Middle frontal gyrus (tissue), 1 donor: Measurements from ENCODE around the gene KCNMA1.

Experiments used
- DNase-seq: peaks from one replicate; pipeline ENCODE4 v3.0.0-alpha.2; 2015; ENCODE audit warnings: low spot score; ENCODE audit errors: extremely low spot score

Gene KCNMA1

DNA sequence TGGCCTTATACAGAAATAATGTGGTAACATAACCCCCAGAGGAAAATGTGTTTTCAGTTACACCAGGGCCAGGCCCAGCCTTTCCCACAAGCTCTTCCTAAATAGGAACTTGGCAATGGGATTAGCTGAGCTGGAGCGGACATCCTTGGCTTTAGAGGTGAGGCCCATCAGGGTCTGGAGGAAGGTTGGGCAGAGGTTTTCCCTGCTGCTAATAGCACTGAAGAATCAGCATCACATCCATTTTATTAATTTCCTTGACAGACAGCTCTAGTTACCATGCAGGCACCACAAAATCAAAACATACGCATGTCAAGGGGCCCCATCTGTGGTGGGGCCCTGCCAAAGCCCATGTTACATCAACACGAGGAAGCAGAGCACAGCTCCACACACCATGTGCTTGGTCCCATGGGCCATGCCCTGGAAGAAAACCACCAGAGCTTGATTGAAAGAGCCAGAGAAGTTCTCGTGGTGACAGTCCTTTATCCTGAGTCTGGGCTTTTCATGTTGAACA lies 566.6 kb downstream of the KCNMA1 start:
- no peak for DNase-seq

DNA sequence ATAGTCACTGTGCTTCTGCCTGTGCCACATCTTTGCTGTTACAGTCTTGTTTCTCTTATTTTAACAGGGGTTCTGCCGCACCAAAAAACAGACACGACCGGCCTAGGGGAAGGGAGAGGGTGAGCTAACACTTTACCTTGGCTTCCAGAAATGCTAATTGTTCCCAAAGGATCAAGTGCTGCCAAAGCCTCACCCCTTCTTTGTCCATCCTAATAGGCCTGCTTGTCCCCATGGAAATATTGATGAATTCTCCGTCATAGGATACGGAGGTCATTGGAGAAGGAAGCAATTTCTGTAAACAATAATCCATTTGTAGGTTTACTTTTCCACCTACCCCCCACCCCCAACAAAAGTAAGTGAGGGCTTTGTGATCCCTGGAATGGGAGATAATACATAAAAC lies 567.3 kb downstream of the KCNMA1 start:
- no peak for DNase-seq

DNA sequence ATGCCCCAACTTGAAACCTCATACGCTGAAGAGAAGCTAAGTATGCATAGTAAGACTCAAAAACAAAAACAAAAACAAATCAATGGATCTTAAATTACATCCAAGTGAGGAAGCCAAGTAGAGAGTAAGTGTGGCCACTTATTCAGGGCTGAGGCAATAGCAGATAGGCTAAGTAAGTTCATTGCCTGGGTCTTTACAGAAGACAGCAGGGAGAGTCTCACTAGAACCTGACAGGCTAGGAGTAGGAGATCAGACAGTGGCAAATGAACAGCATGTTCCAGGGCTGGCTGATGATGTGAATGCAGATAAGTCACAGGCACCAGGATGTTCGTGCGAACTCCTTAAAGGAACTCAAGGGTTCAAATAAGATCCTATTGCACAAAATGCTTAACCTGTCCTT lies 568.6 kb downstream of the KCNMA1 start:
- DNase-seq = no peak

DNA sequence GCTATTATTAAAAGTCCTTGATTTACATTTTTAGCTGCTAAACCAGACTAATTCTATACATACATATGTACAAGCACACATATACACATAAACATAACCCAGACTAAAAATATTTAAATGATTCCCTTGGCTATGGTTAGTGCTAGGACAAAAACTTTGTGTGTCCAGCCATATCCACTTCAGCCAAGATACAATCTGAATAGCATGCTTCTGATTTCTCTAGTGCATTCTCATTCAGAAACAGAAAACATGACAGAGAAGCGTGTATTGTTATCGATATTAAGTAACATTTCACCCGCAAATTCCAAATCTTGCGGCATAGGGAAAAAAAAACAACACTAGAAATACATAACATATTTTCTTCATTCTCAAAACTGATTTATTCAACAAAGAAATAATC lies 569.3 kb downstream of the KCNMA1 start:
- DNase-seq = no peak

DNA sequence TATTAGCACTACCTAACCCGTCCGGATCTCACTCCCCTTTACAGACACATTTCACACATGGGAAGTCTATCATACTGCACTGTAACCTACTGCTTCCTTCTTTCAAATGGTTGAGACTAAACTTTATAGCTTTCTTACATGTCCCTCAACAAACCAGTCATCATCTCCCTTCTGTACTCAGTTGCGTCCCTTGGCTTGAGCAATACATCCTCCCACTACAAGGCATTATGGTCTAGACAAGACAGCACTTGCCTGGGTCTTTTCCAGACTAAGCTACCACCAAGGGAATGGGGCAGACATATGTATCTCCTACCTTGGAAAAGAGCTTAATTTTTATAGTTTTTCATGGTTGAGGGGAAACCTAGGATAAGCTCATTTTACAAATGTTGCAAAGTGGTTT lies 575.2 kb downstream of the KCNMA1 start:
- no peak for DNase-seq

DNA sequence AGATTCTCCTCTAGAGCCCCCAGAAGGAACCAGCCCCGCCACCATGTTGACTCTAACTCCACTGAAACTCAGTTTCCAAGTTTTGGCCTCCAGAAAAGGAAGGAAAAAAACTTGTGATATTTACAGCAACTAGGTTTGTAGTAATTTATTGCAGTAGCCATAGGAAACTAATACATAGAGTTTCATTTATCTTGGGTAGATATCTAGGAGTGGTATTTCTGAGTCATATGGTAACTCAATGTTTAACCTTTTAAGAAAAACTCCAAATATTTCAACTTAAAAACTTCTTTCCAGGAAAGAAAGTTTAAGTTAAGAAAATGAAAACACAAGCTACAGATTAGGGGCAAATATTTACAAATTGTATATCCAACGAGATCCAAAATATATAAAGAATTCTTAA lies 576.7 kb downstream of the KCNMA1 start:
- no peak for DNase-seq

DNA sequence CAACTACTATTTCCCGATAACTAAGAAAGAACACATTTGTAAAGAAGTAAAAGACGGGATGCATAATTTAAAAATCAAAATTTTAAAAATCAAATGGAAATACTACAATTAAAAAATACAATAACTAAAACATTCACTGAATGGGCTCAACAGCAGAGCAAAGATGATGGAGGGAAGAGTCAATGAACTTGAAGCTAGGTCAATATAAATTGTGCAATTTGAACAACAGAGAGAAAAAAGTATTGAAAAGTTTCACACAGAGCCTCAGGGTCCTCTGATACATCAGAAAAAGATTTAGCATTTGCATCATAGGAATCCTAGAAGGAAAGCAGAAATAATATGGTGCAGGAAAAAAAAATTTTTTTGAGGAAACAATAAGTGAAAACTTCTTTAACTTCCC lies 581.0 kb downstream of the KCNMA1 start:
- DNase-seq = no peak

DNA sequence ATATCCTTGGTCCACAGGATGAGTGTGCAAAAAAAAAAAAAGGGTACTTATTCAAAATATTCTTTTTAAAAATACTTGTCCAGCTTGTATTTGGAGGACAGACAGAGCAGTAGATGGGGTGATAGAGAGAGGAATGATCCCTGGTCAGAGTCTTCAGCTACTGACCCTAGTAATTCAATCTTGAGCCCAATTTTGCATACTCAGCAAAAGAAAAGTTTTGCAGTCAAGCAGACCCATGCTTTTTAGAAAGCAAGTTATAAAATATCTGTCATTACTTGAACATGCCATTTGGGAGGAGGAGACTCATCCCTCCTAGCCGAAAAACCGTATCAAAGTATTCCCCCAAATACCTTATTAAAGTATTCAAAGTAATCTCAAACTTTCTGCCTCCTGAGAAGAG lies 585.0 kb downstream of the KCNMA1 start:
- no peak for DNase-seq

DNA sequence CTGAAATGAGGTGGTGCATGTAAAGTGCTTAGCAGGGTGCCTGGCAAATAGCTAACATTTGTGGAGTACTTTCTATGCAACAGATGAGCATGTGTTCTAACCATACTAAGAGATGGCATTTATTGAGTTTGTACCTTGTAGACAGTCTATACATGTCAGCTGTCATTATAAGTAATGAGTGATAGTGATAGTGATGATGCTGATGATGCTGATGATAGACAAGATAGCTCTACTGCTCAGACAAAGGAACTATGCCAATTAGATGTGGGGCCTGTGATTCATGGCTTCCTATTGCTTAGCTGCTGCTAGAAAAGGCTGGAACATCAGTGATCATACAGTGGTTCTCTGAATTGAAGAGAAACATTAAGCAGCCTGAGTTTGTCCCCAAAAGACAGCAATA lies 585.8 kb downstream of the KCNMA1 start:
- no peak for DNase-seq

DNA sequence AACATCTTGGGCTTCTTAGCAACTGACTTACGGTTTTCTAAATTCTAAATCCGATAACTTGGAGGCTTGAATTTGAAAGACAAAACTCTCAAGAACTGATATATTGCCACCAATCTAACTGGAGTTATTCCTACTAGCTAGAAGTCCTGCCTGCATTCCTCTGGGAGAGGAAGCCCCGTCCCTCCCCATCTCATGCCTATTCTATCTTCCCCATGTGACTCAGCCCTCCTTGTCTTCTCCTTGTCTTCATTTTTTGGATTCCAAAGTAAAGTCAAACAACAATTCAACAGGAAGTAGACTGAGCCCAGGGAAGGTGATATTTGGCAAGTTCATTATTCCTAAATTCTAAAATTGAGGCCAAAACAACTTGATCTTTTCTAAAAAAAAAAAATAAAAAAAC lies 587.7 kb downstream of the KCNMA1 start:
- DNase-seq = no peak

DNA sequence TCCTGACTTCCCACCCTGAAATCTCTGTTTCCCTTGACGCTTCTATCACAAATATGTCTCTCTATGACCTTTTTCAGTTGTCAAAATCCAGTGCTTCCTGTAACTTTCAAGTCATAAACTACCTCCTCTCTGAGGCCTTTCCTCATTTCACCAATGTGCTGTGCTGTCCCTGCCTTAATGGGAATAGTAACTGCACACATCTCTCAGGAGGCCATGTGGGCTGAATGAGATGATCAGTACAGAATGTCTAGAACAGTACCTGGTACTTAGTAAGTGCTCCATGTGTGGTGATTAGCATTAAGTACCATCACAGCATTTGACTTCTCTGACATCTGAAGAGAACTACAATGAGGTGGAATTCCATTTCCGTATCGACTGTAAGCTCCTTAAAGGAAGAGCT lies 588.5 kb downstream of the KCNMA1 start:
- no peak for DNase-seq

DNA sequence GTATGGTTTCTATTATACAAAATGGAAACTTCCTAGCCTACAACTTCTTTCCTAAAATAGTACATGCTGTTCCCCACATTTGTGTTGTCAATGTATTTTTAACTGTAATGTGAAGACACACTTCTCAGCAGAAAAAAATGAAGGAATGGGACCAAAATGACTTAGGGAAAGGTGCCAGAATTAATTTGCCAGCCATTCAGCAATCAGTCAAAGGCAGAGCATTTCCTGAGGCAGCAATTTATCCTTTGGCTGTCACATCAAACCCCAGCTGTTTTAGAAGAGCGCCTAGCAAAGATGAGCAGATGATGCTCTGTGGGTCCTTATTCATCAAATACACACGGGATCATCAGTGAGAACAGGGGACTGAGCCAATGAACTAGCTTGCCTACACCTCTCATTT lies 592.5 kb downstream of the KCNMA1 start:
- peak; percentile 46 for DNase-seq

DNA sequence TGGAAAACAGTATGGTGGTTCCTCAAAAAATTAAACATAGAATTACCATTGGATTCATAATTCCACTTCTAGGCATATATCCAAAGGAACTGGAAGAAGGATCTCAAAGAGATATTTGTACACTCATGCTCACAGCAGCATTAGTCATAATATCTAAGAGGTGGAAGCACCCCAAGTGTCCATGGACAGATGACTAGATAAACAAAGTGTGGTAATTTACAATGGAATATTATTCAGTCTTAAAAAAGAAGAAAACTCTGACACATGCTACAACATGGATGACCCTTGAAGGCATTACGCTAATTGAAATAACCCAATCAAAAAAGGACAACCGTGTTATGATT lies 594.2 kb downstream of the KCNMA1 start:
- no peak for DNase-seq

DNA sequence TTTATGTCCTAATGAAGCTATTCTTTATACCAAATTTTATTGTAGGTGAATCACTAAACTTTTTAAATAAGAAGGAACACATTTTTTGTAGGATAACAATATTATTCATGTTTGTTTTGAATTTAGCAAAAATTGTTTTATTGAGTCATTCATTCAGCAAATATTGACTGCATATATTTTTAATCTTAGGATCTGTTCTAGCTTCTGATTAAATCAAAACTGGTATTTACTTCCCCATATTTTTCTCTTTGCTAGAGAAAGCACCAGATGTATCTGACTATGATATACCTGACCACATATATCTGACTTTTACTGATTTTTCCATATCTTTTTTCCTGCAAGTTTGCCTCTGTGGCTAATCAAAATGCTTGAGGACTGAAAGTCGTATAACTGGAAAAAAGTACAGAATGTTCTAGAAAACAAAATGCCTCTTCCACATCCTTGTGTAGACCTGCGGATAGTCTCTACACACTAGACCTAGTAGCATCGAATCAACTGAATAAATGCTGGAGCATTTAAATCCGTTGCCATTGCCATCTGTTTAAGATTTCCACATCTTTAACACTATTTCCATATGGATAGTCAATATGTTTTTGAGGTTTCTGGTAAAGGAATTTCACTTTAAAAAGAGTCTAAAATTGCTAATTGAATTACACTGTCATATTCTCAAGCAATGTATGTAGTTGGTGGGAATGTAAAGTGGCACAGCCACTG lies 594.7 kb downstream of the KCNMA1 start:
- DNase-seq = no peak

DNA sequence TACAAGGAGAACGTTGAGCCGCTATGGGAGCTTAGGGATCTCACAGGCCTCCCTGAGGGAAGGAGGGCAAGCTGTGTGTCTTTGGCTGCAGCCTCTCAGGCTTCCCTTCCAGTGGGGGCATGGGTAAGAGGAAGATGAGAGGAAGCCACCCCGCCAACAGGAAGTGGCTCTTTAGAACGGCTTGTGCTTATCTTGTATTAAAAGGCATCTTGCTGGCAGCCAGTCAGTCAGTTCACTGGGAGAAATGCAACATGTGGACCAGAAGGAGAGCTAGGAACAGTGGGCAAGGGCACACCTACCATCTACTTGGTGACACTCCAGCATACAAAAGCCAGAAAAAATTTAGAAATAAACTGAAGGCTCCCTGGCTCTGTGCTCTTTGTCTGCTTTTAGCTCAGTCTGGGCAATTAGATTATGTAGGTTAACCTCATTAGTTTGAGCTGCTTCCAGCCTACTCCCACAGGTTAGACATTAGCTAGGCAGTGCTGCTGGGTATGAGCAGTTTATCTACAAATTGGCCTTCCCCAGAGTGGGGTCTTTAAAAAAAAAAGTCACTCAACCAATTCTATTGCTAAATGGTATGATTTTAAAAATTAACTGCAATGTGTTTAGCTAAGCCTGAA lies 595.9 kb downstream of the KCNMA1 start:
- DNase-seq = no peak

DNA sequence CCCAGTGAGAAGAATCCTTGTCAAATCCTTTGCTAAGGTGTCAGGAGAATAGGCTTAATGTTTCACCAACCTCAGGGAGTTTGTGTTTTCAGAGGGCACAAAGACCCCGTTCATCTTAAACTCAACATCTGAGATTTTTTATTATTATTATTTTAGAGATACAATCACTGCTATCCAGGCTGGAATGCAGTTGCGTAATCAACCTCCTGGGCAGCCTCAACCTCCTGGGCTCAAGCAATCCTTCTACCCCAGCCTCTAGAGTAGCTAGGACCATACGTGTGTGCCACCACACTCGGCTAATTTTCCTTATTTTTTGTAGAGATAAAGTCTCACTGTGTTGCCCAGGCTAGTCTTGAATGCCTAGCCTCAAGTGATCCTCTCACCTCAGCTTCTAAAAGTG lies 599.2 kb downstream of the KCNMA1 start:
- no peak for DNase-seq

DNA sequence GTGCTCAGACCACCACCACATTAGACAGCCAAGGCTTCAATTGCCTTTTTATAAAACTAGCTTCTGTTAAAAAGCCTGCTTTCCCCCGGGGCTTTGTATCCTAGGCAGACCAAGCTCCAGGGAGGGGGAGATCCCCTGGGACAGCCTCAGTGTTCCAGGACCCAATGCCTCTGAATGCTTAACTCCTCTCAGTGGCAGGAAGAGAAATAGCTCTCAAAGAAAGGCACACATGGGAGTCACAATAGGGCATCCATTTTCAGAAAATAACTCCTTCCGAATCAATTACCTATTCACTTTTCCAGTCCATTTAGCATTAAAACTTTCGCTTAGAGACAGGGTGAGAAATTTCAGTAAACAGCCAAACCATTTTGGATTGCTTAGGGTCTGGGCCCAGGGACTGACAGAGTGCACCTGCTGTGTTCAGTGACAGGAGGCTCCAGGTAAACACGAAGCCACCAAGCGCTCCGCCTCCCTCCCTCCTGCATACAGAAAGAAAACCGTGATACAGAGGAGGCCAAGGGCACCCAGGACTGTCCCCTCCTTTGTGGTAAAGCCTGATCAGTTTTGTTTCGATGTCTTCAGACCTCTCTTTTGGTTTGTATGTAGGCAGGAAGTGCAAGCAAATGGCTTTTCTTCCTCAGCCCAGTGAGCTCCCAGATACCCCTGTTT lies 599.7 kb downstream of the KCNMA1 start:
- no peak for DNase-seq

DNA sequence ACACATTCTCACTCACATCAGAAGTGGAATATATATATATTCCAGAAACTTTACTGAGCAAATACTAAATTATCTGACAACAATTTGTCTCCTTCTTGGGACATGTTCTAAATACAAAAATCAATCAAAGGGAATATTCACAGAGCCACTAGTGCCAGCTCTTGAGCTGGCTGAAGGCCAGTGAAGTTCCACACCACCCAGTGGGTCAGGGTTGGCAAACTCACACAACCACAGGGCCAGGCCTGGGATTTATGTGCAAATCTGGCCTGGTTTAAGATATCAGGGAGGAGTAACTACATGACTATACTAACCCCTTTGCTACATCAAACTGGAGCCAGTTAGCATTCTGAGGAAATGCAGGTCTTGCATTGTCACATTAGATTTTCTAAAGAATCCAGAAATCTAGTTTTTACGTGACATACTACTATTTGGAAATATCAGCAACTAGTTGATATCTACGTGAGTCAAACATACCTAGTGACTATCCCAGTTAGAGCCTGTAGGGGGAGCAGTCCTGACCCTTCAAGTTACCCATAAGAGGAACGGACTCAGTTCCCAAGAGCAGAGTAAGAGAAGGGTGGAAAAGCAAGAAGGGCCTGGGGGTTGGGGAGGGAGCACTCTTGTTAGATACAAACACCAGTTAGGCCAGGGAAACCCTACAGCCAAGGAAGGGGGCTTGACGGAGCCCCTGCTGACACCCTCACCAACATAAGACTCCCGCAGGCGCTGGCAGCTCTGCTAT lies 600.4 kb downstream of the KCNMA1 start:
- no peak for DNase-seq

DNA sequence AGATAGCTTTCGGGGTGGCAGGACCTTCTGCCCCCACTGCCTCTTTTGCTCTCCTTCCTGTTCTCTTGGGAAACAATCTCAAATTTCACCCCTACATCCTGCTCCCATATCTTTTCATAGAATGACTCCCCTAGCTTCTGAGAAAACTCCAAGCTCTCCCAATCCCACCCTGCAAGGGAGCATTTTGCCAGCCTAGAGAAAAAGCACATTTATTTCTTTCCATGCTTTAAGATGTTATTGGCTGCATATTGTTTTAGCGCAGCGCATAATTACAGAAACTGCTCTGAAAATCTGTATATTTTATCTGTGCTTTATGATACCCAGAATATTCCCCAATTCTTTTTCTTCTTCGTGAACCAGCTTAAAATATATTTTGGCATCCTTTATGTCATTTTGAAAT lies 601.3 kb downstream of the KCNMA1 start:
- no peak for DNase-seq

DNA sequence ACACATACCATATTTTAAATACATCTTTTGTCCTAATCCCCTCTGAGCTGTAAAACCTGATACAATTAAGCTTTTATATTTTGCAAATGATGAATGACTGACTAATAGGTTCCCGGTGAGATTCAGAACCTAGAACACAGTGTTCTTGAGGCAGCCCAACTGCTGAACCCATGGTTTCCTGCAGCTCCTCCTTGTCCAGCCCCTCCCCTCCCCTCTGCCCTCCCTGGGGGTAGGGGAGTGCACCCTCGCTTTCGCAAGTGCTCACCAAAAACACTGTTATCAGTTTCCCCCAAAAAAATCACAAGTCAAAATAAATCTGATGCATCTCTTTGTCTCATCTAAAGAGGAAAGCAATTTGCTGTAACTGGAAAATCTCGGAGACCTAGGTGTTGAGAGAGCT lies 602.8 kb downstream of the KCNMA1 start:
- no peak for DNase-seq

DNA sequence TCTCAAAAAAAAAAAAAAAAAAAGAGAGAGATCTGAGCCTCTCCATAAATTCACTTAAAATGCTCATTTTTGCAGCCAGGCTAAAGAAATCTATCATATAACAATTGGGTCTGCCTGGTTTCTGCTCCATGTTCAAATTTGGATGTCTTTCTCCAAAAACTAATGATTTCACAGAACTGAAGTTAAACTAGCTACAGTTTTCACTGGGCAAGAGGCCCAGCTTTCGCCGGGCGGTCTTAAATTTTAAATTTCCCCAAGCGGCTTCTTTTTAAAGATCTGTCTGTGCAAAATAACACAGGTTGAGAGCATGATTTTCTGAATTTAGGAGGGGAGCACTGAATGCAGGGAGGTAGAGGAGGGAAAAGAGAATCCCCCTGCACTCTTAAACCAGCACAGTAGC lies 603.4 kb downstream of the KCNMA1 start:
- DNase-seq = no peak

DNA sequence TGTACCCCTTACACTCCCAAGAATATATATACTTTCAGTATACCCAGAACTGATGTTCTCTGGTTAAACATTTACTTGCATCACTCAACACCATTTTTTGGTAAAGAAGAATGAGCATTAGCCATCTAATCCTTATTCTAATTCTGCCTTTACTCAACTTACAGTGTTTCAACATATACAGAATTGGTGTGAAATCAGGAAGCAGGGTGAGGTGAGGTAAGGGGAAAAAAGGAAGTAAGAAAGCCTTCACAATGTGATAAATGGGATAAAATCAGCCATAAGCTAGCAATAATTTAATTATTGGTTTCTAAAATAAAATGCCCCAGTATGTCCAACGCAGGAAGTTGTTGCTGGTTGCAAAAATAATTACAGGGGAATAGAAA lies 605.4 kb downstream of the KCNMA1 start:
- DNase-seq = no peak
